ENCODE results near the gene DAPK2.

DAPK2 gene

GRCh38 chr15:64019764-64020163 lies 26.5 kb downstream of the DAPK2 start:
- no peak for DNase-seq

GRCh38 chr15:64017591-64018163 lies 28.6 kb downstream of the DAPK2 start:
- no peak for DNase-seq

DNA sequence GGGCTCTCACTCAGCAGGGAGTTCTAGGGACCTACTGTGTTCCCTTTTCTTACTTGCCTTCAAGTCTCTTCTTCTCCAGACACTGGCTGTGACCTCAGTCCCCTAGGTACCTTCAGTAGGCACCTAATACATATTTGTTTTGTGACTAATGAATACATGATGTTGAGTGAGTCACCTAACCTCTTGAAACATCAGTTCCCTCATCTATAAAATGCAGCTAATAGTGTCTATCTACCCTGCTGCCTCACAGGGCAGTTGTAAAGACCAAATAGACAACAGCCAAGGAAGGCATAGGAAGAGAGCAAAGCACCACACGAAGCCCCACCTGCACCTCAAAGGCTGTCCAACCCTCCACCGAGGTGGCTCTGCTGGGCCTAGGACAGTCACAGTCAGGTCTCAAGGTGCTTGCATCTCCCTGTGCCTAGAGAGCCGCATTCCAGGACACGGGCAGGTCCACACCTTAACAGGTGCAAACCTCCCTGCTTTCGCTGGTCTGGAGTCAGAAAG lies 29.1 kb downstream of the DAPK2 start:
- DNase-seq, result no peak

GRCh38 chr15:64016257-64016656 lies 30.0 kb downstream of the DAPK2 start:
- no peak for DNase-seq

DNA sequence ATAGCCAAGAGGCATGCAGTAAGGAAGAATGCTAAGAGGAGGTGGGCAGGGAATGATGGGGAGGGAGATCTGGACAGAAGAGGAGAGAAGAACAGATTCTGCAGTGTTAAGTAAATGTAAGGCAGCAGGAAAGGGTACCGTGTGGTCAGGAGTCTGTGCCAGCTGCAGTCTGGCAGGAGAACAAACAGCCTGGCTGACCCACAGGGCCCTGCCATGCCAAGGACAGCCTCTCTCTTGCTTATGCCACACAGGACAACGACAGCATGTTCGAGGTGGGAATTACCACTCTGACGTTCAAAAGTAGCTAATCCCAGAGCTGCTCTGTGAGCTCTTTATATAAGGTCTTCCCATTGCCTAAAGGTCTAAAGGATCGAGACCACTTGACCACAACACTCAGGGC lies 31.3 kb downstream of the DAPK2 start:
- no peak for DNase-seq

GRCh38 chr15:64013179-64014062 lies 32.9 kb downstream of the DAPK2 start:
- DNase-seq, result peak; percentile 36

- DNase-seq, result no peak
Measured at GRCh38 chr15:64011736-64012135, 34.5 kb downstream of the DAPK2 start.

DNA sequence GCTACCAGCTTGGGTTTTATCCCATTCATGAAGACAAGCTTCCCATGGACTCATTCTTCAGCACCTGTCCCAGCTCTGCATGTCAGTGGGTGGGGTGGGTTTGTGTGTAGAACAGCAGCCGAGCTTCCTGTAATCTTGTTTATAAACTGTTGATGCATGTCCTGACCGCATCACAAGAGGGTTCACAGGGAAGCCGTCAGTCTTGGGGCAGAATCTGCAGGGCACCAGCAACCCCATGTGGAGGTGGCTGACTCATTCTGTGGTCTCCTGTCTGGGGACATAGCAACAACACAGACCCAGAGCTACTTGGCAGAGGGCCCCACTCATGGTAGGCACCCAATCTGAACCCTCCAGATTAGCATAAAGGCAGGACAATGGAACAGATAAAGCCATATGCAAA lies 35.6 kb downstream of the DAPK2 start:
- DNase-seq, result peak; percentile 91

DNA sequence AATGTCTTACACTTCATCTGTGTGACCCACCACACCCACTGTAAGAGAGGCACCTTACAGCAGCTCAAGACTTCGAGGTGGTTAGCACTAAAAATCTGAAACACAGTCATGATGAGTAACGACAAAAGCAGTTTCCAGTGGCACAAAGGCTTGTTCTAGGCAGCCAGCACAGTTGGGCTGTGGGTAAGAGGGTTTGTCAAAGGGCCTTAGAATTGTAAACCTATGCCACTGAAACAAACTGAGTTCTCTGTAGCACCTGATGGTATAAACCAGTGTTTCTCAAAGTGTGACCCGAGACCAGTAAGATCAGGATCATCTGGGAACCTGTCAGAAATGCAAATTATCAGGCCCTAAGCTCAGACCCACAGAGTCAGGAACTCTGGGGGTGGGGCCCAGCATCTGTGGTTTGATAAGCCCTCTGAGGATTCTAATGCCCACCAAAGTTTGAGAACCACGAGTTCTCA lies 36.5 kb downstream of the DAPK2 start:
- DNase-seq, result peak; percentile 78

DNA sequence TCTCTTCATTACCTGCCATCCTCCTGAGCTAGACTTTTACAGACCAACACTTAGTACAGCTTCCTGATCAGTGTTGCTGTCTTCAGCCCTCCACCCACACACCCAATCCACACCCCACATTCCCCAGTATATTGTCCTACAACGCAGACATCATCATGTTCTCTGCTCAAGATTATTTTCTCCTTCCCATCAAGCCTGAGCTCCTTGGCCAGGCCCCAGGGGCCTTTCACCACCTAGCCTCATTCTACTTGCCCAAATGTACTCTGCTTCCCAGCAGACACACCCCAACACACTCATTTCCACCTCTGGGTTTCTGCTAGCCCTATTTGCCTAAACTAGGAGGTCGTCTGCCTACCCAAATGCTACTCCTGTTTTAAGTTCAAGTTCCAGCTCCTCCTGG lies 37.0 kb downstream of the DAPK2 start:
- DNase-seq, result peak; percentile 41

DNA sequence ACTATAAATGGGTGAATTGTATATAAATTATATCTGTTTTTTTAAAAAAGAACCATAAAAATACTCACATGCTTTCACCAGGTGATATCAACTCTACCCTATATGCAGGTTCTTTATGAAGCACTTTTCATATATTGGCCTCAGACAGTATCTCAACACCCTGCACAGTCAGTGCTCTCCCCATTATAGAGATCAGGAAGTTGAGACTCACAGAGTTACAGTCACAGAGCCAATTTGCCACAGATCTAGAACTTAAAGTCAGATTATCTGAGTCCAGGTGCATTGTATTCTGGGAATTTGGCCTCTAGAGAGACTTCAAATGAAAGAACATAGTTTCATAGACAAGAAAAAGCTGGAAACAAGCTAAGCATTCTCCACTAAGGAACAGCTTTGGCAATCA lies 38.1 kb downstream of the DAPK2 start:
- no peak for DNase-seq

DNA sequence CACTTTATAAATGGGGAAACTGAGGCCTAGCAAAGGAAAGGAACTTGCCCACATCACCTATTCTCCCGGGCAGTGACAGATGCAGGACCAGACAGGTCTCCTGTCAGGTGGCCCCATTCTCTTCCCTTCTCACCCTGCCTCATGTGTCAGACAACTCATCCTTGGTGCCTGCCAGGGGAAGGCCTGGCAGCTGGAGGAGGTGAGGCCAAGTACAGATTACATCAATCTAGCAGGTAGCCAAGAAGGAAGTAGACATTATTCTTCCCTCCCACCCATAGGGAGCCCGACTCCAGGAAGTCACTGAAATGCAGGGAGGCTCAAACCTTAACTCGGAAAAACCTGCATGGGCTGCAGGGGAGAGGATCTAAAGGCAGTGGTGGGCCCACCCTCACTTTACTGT lies 39.6 kb downstream of the DAPK2 start:
- no peak for DNase-seq

GRCh38 chr15:64004587-64004986 lies 41.7 kb downstream of the DAPK2 start:
- no peak for DNase-seq

- DNase-seq, result no peak
Measured at GRCh38 chr15:64004056-64004455, 42.2 kb downstream of the DAPK2 start.

DNA sequence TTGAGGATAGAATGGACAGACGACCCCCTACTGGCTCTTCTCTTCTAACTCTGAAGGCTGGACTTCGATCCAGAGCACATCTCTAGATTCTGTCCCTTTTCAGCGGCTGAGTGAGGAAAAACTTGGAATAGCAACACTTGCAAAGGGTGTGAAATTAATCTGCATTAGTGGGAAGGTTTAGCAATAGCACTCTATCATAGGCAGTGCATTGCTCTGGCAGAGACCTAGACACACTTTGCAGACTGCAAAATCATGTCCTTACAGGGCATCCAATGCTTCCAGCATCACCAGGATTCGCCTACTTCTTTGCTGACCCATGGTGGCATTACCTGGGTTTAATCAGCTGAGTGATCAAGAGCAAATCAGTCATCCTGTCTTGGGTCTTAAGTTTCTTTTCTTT lies 43.1 kb downstream of the DAPK2 start:
- DNase-seq, result no peak

DNA sequence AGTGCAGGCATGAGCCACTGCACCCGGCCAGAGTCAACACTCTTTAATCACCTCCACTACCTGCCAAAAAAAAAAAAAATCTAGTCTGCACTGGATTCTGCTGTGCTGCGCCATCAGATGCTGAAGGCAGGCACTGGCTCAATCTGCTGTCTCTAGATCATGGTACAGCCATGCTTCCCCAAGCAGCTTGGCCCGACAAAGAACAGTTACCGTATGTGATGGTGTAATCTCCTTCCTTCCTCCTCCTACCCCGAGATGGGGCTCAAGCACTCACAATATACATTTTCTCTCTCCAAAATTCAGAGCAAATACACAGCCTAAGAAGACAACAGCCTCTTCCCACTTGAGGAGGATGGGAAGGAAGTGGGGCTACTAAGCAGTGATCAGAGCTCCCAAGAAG lies 45.1 kb downstream of the DAPK2 start:
- DNase-seq, result no peak

GRCh38 chr15:64000183-64000951 lies 45.9 kb downstream of the DAPK2 start:
- no peak for DNase-seq

- DNase-seq, result no peak
Measured at GRCh38 chr15:63999177-63999576, 47.1 kb downstream of the DAPK2 start.

DNA sequence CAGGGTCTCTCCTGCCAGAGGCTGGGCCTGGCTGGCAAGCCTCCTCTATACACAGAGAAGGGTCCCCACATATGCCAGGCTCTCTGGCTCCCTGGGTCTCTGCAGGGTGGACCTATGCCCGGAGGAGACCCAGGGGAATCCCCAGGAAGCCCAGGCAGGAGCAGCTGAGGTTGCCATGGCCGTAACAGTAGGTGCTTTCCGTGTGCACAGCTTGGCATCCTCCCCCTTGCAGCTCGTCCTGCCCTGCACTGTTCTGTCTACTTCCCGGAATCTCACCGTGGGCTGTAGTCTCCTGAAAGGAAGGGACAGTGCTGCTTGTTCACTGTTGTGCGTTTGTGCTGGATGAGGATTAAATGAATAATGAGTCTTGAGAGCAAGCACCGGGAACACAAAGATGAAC lies 47.8 kb downstream of the DAPK2 start:
- peak; percentile 23 for DNase-seq

- DNase-seq, result peak; percentile 53
Measured at GRCh38 chr15:63997715-63998442, 48.4 kb downstream of the DAPK2 start.

GRCh38 chr15:63996794-63997357 lies 49.4 kb downstream of the DAPK2 start:
- no peak for DNase-seq

- no peak for DNase-seq
Measured at GRCh38 chr15:63995789-63996188, 50.5 kb downstream of the DAPK2 start.
